ENCODE measurements around the gene TGIF2. TPM values are rescaled to one million over a fixed set of nuclear protein-coding genes. Genes with fewer than 3 reads are reported as not detected.

Gene TGIF2
- total and polyA plus RNA-seq, 2 of the 13 experiments (the other 11 are each of a cell fraction or from before 2014, with no cell fraction given): 41.3 to 53.9 TPM

- TF ChIP-seq ZKSCAN1 (IDR thresholded peaks at IDR 0.05; ENCODE audit: low read length) (peak; percentile 55), KLF12 (CRISPR knock-in tag; IDR thresholded peaks at IDR 0.05; ENCODE audit: borderline replicate concordance) (peak; percentile 88; the same call in 1 of the 2 replicates), TBL1XR1 (IDR thresholded peaks at IDR 0.05; ENCODE audit: borderline replicate concordance, low read length, partially characterized antibody) (peak; percentile 75), KAT7 (CRISPR knock-in tag; IDR thresholded peaks at IDR 0.05; ENCODE audit: borderline replicate concordance) (peak; percentile 97), ELF4 (CRISPR knock-in tag; IDR thresholded peaks at IDR 0.05; ENCODE audit: borderline replicate concordance) (no peak), ZBTB33 (CRISPR knock-in tag; IDR thresholded peaks at IDR 0.05) (peak; percentile 93), ZNF609 (CRISPR knock-in tag; IDR thresholded peaks at IDR 0.05; ENCODE audit: borderline replicate concordance) (peak; percentile 83; the same call in 1 of the 2 replicates), ZBTB42 (CRISPR knock-in tag; IDR thresholded peaks at IDR 0.05) (no peak), BATF2 (CRISPR knock-in tag; IDR thresholded peaks at IDR 0.05) (0 out of 2 replicates have a peak, but pooled peaks have one; percentile 54), ZNF512 (CRISPR knock-in tag; IDR thresholded peaks at IDR 0.05) (peak; percentile 68; the same call in 1 of the 2 replicates), FOSL1 (CRISPR knock-in tag; IDR thresholded peaks at IDR 0.05; ENCODE audit: borderline replicate concordance) (no peak), ZNF678 (CRISPR knock-in tag; IDR thresholded peaks at IDR 0.05) (no peak; the same call in 1 of the 2 replicates), AFF4 (CRISPR knock-in tag; IDR thresholded peaks at IDR 0.05) (no peak; the same call in 1 of the 2 replicates), ZSCAN20 (CRISPR knock-in tag; IDR thresholded peaks at IDR 0.05; ENCODE audit: borderline replicate concordance) (peak; percentile 96; the same call in 1 of the 2 replicates)
Measured at GRCh38 chr20:36605399-36606157, 32.2 kb downstream of the TGIF2 start, which contains the start of gene RAB5IF (continued).
